BJ (cell line): ENCODE measurements around the gene MAP7. TPM values are rescaled to one million over a fixed set of nuclear protein-coding genes. Genes with fewer than 3 reads are reported as not detected.
"Not testable (repeated sequence)": the region's sequence is repeated elsewhere in the genome, so short reads cannot be mapped to it uniquely, and the experiment has no call there.

Experiments
- CTCF ChIA-PET: fragments of 350-600 bp; formaldehyde crosslinking; extraction: SDS; loops from one replicate; lab custom pipeline; 2021; ENCODE audit warnings: antibody characterized with exemption, inconsistent platforms; lab: Yijun Ruan, JAX
- POLR2A ChIA-PET: fragments of 300-600 bp; sonication (Branson Sonifier 250); formaldehyde crosslinking; extraction: SDS; loops from one replicate; lab custom pipeline; 2021; ENCODE audit warnings: antibody characterized with exemption; lab: Charles Lee
- DNase-seq: peaks from one replicate; pipeline ENCODE4 v3.0.0-alpha.2; 2011; ENCODE audit warnings: low read depth
- H3K27me3 ChIP-seq: 2 replicates; pipeline ENCODE4 v1.6.0; 2011; ENCODE audit warnings: low read length; ENCODE audit not compliant: control insufficient read depth, insufficient read depth
- H3K36me3 ChIP-seq: 2 replicates; pipeline ENCODE4 v1.5.1; 2011; ENCODE audit warnings: low read length; ENCODE audit not compliant: control insufficient read depth, insufficient read depth
- H3K4me3 ChIP-seq: 2 replicates; pipeline ENCODE4 v1.5.1; 2011; ENCODE audit warnings: low read depth, mild to moderate bottlenecking, control low read depth, low read length
- CTCF ChIP-seq: IDR thresholded peaks from 2 replicates; pipeline ENCODE4 v1.5.1; 2011; ENCODE audit warnings: low read depth, mild to moderate bottlenecking, control low read depth, inconsistent platforms, low read length, moderate library complexity; ENCODE audit not compliant: insufficient read depth
- polyA plus RNA-seq: library from polyadenylated mRNA; depleted of rRNA; stranded (reverse); fragments of >200 nt; gene quantifications from 2 replicates; pipeline ENCODE4 v1.2.3, GENCODE V29; 2011

Gene MAP7
- polyA plus RNA-seq, 1 experiment = 0.45 TPM

DNA sequence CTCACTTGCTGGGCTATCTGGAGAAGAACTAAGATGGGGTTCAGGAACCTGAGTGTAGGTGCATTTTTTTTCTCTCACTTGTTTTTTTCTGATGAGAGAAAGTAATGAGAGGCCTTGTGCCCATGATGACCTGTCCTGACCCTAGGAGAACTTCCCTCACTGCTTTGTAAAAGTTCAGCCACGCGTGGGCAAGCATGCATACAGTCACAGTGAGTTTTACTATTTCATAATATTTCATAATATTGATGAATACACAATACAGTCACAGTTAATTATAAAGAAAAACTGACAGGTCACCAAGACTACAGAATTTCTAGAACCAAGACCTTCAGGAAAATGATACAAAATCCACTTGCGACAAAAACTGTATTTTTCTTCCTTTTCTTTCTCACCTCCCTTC, 111.8 kb downstream of the MAP7 start:
- ChIA-PET POLR2A (no interaction called here), CTCF (interaction anchor here (1.2 kb wide), 1 partner anchor 11 kb away, joined by 3 read pairs; no protein-coding TSS in a partner anchor)
- DNase-seq = no peak
- Histone ChIP-seq H3K36me3 (no peaks in the 10 kb centered on the region), H3K4me3 (no peak overlapping the region), H3K27me3 (peaks cover 1% of the 10 kb centered on the region; the same call in 1 of the 2 replicates)
- no peak for TF ChIP-seq CTCF

DNA sequence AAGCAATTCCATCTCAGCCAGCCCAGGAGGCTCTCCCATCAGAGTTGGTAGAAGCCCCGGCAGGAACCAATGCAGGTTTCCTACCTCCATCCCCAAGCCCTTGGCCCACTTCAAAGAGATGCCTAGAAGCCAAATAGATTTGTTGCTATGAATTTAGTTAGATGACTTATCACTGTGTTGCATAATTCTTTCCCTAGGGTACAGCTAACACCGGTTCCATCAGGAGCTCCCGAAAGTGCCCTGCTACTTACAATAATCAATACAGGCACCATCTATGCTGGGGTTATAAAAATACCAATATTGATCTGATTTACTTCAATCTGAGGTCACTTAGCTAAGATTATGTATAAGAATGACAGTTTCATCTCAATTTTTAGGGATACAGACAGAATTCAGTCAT, 113.0 kb downstream of the MAP7 start:
- ChIA-PET CTCF (interaction anchor here (0.6 to 1.2 kb wide), 4 partner anchors 9 to 50 kb away, joined by 3 to 4 read pairs (median 3); no protein-coding TSS in a partner anchor), POLR2A (no interaction called here)
- H3K27me3 ChIP-seq = peaks cover 1% of the 10 kb centered on the region; the same call in 1 of the 2 replicates
- H3K4me3 ChIP-seq = no peak overlapping the region
- no peak for DNase-seq
- TF ChIP-seq CTCF = no peak
- no peaks in the 10 kb centered on the region for H3K36me3 ChIP-seq

- CTCF ChIA-PET = no interaction called here
- H3K27me3 ChIP-seq = peaks cover 1% of the 10 kb centered on the region; the same call in 1 of the 2 replicates
- POLR2A ChIA-PET = no interaction called here
- no peaks in the 10 kb centered on the region for H3K36me3 ChIP-seq
- no peak overlapping the region for H3K4me3 ChIP-seq
- TF ChIP-seq CTCF = no peak
- no peak for DNase-seq
Measured at GRCh38 chr6:136435101-136435500, 115.1 kb downstream of the MAP7 start.

GRCh38 chr6:136431306-136431705, 118.9 kb downstream of the MAP7 start:
- H3K36me3 ChIP-seq, H3K4me3 ChIP-seq, DNase-seq, CTCF ChIA-PET, POLR2A ChIA-PET, H3K27me3 ChIP-seq: not testable (repeated sequence)

DNA sequence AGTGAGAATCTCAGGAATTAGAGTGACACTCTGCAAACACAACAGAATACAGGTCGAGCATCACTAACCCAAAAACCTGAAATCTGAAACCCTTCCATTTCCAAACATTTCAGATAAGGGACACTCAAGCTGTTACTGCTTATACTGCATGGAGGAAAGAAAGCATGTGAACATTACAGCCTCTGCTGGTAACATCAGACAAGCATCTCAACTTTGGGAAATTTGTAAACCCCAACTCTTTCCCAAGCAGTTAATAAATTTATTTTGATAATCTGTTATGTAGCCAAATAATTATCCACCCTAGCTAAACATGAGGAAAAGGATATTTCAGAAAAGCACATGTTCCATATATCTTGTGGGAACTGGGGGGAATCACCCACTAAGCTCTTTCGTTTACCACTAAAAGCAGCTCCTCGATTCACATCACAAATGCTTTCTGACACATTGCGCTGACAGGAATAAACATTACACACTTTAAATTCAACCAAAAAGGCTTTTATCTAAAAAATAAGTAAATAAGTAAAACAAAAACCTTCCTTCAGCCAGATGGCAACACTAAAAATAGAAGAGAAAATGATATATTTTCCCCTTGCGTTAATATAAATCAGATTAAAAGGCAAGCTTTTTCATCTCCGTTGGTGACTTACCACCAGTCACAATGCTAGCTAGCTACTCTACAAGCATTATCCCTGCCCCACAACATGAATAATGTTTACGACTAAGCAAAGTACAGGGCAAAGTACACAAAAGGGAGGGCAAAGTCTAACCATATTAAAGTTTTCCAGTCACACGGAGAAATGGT, 120.8 kb downstream of the MAP7 start:
- CTCF ChIA-PET = no interaction called here

More for the DNA sequence above, 120.8 kb downstream of the MAP7 start:
- Histone ChIP-seq H3K4me3 (no peak overlapping the region), H3K27me3 (peaks cover 1% of the 10 kb centered on the region), H3K36me3 (no peaks in the 10 kb centered on the region)
- no peak for DNase-seq
- no peak for TF ChIP-seq CTCF
- POLR2A ChIA-PET = no interaction called here
